Left colon (tissue), 2 donors: ENCODE measurements around the gene CEP95. TPM values are rescaled to one million over a fixed set of nuclear protein-coding genes. Genes with fewer than 3 reads are reported as not detected.
"Not testable (repeated sequence)": the region's sequence is repeated elsewhere in the genome, so short reads cannot be mapped to it uniquely, and the experiment has no call there.

Source experiments
- ATAC-seq: fragments of 200-7000 bp; cut with Tn5 transposase; one replicate; pipeline ENCODE4 v1.9.1; 2020; ENCODE audit warnings: mild to moderate bottlenecking, moderate library complexity
- DNase-seq, 2 donors: peaks; one replicate each; pipeline ENCODE4 v3.0.0-alpha.2; 2020
- intact Hi-C, 2 donors: fragments of 100-400 bp; cut with DNase I in 1 of 2; cut with micrococcal nuclease in 1 of 2; formaldehyde crosslinking; loops; one replicate each; pipeline versions ENCODE4 v1.11.2 to v1.14.0; 2022; cut with DNase I, micrococcal nuclease
- long read RNA-seq: library from polyadenylated mRNA; unstranded; transcript quantifications from one replicate; pipeline ENCODE4 v2.0.0, GENCODE V29; 2021
- total RNA-seq, 2 donors: library from RNA; stranded (reverse); fragmentation: NEBNext Ultra II Directional; extraction: Animal tissue kit (Norgen Biotek cat#: 25700); gene quantifications; one replicate each; pipeline ENCODE4 v1.2.1, GENCODE V29; 2021
- donor health status: DM: no; HTN: no; CAD: no.
- donor health status: DM: yes; HTN: yes; CAD: no.

CEP95 gene, protein sequence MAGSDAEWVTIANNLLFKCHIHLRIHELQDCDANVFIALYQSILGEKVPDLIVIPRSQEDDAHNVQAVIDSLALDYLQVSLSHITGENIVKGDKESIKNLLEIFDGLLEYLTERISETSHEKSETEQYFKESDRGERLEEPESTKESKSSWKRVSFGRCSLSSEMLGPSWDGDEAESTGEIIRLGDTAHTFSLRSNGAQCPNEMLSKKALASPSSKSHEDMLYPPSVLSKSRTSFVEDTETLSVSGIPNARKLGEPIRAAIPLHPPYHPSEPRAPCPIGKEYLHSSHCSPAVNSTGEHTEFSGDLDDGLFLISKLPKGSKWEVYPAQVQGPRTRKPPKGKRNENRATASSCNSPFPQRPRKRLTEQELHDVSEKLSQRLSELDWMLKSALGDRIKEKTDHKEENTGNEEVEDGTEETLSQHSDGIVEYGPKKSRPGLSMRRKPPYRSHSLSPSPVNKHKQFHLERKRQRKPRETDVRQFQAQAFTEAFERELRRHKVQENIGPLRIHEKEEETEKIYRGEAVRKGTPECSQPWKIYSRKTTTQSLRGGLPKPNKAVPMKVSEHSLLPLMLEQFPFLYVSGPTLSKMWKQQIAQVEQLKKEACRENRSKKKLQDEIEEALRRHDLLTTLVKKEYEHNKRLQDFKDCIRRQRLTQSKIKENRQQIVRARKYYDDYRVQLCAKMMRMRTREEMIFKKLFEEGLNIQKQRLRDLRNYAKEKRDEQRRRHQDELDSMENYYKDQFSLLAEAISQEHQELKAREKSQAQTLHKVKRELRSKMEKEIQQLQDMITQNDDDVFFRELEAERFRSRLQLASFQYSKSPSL
- total RNA-seq, result 10 to 100 TPM; 31.9 to 35.0 TPM
- long read RNA-seq, transcript CEP95-203 (20 exons, 3,139 nt), result major isoform, 5 of 14 reads
- long read RNA-seq, partial matches to known transcripts, result 0 of 14 reads
- long read RNA-seq, other reads (novel, unspliced or antisense), result 9 of 14 reads

DNA sequence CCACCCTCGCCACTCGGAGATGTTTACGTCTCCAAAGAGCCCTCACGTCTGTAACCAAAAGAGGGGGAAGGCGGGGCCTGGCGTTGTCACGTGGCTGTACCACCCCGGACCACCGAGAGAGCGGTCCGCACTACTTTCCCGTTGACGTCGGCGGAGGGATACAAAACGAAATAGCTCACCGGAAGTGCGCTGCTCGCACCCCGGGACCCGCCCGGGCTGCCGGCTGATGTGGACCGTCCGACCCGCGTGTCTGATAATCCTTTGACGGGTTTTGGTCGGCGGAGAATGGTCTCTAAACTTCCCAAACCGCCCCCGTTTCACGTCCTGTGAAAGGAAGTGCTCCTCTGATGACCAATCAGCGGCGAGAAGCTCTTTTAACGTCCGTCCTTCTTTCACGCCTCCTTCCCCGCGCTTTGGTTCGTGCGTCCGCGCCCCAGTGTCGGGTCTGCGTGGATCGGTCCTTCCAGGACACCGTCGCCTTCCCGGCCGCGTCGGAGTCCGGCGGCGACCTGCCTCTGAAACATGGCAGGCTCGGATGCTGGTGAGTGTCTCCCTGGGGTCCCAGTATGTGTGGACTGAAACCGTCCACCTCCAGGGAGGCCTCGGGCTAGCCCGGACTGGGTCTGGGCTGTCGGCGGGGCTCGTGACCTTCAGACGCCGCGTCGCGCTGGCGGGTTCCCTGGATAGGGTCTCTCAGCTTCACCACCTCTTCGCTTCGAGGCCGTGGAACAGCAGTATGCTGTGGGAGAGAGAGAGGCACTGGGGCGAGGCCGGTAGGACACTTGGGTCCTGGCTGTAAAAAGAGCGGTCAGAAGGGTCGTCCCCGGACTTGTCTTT lies at the start of gene CEP95:
Gene CEP95, plus strand, starts transcription at position 402 of the 837 bp plus-strand sequence. Its CDS starts 121 bp downstream, at position 523.
- peak; percentile 67 for ATAC-seq
- peak; percentile 95 to 97 for DNase-seq
- intact Hi-C loops, result no loop called here

DNA sequence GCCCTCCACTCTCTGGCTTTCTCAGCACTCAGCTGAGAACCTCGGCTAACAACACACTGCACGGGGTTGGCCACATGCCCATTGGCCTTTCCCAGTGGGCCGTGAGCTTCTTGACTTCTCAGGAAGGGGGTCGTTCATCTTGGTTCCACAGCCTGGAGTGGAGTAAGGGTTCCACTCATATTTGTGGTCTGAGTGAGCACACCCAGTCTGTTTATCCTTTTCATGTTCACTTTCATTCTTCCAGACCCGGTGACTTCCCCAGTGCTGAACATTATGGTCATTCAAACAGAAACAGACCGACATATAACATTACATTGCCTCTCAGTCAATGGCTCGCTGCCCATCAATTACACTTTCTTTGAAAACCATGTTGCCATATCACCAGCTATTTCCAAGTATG lies 49.6 kb upstream of the CEP95 start:
- DNase-seq, result no peak
- no peak for ATAC-seq
- intact Hi-C loops, result no loop called here

DNA sequence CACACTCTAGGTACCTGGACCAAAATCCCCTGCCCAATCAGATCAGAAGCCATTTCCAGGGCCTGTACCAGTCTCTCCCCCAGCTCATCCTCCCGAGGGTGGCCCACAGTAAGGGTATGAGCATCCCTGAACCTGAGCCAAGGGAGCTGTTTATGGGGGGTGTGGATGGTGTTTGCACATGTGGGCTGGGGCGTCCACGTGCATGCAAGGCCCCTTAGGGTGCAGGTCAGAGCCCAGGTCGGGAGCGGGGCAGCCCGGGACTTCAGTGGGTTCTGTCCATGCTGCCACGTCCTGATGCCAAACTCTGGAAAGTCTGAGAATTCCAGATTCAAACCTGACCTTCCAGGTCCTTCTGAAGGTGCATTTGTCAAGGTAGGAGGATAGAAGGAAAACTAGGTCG lies 48.0 kb upstream of the CEP95 start:
- ATAC-seq, result no peak
- DNase-seq, result no peak
- intact Hi-C loops, result no loop called here

DNA sequence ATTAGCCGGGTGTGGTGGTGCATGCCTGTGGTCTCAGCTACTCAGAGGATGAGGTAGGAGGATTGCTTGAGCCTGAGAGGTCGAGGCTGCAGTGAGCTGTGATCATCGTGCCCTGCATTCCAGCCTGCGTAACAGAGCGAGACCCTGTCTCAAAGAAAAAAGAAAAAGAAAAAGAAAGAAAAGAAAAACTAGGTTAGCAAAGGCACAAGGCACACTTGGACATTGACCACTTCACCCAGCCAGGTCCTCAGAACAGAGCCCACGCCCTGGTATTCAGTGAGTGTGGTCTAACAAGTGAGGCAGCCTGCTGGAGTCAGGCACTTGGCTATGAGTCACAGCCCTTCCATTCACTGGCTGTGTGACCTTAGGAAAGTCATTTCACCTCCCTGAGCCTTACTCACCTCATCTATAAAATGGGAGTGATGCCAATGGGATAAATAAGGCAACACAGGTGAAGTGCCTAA lies 47.5 kb upstream of the CEP95 start:
- ATAC-seq (peak; percentile 87), DNase-seq (no peak)
- intact Hi-C loops, result no loop called here

DNA sequence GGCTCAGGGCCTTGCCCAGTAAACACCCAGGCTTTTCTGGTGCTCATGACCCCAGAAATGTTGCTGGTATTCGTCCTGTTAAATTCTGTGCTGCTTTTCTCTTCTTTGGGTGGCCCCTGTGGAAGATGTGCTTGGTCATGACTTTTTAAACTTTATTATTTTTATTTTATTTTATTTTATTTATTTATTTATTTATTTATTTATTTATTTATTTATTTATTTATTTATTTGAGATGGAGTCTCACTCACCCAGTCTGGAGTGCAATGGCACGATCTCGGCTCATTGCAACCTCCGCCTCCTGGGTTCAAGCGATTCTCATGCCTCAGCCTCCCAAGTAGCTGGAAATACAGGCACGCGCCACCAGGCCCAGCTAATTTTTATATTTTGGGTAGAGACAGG lies 47.0 kb upstream of the CEP95 start:
- DNase-seq, intact Hi-C loops, ATAC-seq: not testable (repeated sequence)

DNA sequence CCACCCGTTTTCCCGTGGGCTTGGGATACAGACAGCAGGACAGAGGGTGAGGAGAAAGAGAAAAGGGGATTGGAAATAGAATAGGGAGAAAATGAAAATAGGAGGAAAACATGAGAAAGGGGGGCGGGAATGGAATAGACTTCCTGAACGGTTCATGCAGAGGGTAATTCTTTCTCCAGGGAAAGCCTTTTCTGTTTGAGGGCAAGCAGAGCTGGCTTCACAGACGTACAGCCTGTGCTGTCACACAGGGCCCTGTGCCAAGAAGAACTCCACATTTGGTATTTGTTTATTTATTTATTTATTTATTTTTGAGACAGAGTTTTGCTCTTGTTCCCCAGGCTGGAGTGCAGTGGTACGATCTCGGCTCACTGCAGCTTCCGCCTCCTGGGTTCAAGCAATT lies 45.8 kb upstream of the CEP95 start:
- intact Hi-C loops, result no loop called here
- DNase-seq (no peak), ATAC-seq (no peak)

DNA sequence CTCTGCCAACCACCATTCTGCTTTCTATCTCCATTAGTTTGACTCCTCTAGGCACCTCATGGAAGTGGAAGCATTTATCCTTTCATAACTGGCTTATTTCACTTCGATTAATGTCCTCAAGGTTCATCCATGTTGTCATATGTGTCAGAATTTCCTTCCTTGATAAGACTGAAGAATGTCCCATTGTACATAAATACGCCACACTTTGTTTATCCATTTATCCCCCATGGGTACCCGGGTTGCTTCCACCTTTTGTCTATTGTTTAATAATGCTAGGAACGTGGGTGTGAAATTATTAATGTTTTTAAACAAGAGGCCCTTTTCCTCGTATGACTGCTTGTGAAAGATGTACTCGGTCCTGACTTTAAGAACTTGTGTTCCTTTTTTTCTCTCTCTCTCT lies 45.0 kb upstream of the CEP95 start:
- ATAC-seq (no peak), DNase-seq (no peak)
- intact Hi-C loops, result no loop called here

DNA sequence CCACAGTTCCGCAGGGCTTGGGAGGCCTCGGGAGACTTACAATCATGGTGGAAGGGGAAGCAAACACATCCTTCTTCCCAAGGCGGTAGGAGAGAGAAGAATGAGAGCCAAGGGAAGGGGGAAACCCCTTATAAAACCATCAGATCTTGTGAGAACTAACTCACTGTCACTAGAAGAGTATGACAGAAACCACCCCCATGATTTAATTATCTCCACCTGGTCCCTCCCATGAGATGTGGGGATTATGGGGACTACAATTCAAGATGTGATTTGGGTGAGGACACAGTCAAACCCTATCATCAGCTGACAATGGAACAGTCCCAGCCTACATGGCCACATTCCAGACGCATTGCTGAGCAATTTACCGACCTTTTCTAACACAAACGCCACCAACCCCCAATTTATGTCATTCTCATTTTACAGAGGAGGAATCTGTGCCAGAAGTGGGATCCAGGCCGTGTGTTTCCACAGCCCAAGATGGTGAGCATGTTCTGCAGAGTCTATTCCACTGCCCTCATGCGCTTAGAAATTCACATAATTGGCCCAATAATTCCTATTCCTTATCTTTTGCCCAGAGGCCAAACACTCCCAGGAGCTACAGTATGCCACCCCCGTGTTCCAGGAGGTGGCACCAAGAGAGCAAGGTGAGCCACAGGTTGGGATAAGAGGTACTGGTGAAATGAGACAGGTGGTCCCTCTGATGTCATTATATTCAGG lies 40.6 kb upstream of the CEP95 start:
- no peak for DNase-seq
- no peak for ATAC-seq
- intact Hi-C loops, result no loop called here

DNA sequence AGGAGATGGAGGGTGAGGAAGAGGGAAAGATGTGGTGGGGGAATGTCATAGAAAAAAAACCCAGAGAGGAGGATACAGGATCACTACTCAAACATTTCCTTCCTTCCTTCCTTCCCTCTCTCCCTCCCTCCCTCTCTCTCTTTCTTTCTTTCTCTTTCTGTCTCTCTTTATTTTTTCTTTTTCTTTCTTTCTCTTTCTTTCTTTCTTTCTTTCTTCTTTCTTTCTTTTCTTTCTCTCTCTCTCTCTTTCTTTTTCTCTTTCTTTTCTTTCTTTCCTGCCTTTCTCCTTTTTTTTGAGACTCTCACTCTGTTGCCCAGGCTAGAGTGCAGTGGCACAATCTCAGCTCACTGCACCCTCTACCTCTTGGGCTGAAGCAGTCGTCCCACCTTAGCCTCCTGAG lies 39.9 kb upstream of the CEP95 start:
- DNase-seq, ATAC-seq, intact Hi-C loops: not testable (repeated sequence)

DNA sequence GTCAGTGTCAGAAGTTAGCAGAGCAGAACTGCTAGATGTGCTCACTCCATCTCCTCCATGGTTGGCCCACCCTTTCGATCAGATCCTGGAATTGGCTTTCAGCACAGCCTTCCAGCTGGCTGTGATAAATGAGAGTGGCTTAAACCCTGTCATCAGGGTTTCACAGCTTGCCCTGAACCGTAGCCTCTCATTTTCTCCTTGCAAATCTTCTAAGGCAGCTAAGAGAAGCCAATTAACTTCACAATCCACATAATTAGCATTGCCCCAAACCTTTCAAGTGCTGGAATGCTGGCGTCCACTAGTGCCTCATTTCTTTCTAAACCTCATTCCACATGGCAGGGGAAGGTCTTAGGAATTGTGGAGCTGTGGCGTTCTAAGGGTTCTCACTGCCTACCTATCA lies 36.2 kb upstream of the CEP95 start:
- ATAC-seq, result no peak
- intact Hi-C loops, result no loop called here
- no peak for DNase-seq

DNA sequence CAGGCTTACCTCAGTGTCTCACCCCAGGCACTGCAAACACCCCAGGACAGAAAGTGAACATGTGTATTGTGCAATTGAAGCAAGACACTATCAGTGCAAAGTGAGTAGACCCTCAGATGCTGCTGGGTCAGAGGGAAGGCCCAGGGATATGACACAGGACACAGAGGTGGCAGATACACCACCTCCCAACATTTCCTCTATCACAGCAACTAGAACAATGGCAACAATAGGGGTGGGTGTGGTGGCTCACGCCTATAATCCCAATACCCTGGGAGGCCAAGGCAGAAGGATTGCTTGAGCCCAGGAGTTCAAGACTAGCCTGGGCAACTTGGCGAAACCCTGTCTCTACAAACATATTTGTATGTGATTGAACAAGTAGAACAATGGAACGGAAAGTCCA lies 35.3 kb upstream of the CEP95 start:
- DNase-seq (no peak), ATAC-seq (no peak)
- intact Hi-C loops, result no loop called here

DNA sequence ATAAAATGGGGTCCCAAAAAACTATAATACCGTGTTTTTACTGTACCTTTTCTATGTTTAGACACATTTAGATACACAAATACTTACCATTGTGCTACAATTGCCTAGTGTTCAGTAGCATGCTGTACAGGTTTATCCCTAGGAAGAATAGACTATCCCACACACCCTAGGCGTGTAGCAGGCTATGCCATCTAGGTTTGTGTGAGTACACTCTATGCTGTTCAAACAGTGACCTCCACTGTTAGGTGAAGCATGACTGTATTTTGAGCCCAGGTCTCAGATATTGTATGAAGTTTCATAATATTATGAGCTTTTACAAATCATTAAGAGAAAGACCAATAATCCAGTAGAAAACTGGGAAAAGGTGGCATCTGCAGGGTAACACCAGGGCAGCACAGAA lies 34.2 kb upstream of the CEP95 start:
- no peak for DNase-seq
- ATAC-seq, result no peak
- intact Hi-C loops, result no loop called here

DNA sequence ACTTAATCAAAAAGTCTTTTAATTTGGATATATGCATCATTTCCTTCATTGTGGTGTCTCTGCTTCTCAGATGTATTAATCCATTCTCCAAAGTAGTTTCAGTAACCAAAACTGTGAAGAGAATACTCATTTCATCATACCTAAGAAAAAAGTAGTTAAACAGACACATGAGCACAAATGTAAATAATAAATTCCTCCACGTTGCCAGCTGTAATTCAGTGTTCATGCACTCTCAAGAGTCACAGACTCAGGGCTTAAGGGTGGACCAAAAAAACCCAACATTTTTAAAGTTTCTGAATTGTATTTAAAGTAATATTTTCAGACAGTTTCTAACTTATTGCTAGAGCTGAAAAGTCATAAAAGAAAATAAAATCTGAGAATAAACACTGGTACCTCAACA lies 28.9 kb upstream of the CEP95 start:
- no peak for ATAC-seq
- no peak for DNase-seq
- intact Hi-C loops, result no loop called here

DNA sequence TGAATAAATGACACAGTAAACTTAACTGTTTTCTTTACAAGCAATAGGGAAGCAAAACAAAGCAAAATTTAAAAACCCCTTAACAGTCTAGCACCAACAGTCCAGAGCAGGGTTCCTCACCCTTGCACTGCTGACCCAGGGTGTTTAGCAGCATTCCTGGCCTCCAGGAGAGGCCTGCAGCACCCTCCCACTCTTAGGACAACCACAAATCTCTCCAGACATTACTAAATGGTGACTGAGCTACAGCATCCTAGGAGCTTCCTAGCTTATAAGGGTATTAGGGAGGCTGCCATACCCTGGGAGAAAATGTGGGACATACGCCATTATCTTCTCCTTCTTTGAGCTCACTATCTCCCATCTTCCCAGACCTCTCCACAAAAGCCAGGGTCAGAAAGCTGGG lies 25.8 kb upstream of the CEP95 start:
- DNase-seq (no peak), ATAC-seq (no peak)
- intact Hi-C loops, result loop anchor here in 1 of 2 donors (10.0 kb wide), 1 partner anchor 56 kb away; no protein-coding TSS in a partner anchor

DNA sequence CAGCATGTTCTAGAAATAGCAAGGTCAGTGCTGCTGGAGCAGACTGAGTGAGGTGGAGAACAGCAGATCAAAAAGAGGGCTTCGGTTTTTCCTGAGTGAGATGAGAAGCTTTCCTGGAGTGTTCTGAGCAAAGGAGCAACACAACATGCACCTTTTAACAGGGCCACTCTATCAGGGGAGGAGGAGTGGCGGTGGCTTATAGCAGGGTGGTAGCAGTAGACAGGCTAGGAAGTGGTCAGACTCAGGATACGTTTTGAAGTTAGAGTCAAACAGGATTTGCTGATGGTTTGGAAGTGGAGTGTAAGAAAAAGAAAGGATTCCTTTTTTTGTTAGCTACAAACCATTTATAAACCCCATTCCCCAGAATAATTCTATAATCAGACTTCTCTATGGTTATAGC lies 22.4 kb upstream of the CEP95 start:
- DNase-seq (no peak), ATAC-seq (no peak)
- intact Hi-C loops, result loop anchor here in 1 of 2 donors (10.0 kb wide), 1 partner anchor 60 kb away; no protein-coding TSS in a partner anchor

DNA sequence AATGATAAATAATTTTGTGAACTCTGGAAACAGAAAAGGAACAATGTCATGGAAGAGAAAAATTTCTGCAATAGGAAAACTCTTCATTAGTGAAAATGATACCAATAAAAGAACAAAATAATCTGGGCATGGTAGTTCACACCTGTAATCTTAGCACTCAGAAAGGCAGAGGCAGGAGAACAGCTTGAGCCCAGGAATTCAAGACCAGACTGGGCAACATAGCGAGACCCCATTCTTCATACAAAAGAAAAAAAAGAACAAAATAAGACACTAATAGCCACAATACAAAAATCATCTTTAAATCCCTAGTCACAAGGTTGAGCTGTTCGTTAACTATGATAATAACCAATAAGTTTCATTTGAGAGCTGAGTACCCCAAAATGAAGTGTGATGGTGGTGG lies 18.5 kb upstream of the CEP95 start:
- DNase-seq (no peak), ATAC-seq (no peak)
- intact Hi-C loops, result loop anchor here in 1 of 2 donors (10.0 kb wide), 1 partner anchor 64 kb away; no protein-coding TSS in a partner anchor

DNA sequence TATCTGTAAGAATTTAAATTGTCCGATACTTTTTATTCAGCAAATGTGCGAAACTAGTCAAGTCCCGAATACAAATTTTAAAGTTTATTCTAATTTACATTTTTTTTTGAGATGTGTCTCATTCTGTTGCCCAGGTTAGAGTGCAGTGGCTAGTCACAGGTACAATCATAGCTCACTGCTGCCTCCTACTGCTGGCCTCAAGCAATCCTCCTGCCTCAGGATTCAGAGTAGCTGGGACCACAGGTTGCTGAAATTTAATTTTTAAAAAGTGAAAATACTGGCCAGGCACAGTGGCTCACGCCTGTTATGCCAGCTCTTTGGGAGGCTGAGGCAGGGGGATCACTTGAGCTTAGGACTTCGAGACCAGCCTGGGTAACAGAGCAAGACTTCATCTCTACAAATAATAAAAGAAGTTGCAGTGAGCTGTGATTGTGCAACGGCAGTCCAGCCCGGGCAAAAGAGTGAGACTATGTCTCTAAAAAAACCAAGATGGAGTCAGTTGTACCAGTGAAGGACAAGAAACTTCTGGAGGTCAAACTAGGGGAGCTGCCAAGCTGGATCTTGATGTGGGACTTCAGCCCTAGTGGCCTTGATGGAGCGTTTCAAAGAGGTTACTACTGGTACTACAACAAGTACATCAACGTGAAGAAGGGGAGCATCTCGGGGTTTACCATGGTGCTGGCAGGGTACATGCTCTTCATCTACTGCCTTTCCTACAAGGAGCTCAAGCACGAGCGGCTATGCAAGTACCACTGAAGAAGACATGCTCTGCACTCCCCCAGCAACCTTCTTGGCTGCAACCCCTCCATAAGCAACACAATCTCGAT lies 15.5 kb upstream of the CEP95 start:
- peak; percentile 73 for ATAC-seq
- intact Hi-C loops, result loop anchor here in 1 of 2 donors (10.0 kb wide), 1 partner anchor 66 kb away; no protein-coding TSS in a partner anchor
- peak in 1 of 2 donors; percentile 60 for DNase-seq
